DOHH2 (cell line): ENCODE data around the gene HINT3.

Source experiments
- EZH2phosphoT487 ChIP-seq: fragments of 200-600 bp; sonication (generic); IDR thresholded peaks from 2 replicates; pipeline ENCODE4 v1.6.1; 2017; ENCODE audit warnings: borderline replicate concordance, mild to moderate bottlenecking, antibody characterized with exemption, low read length, moderate library complexity, mixed read lengths
- TF ChIP-seq, protein P1 (sequence below): fragments of 200-600 bp; sonication (generic); IDR thresholded peaks from one replicate; pipeline ENCODE4 v1.5.1; 2014; ENCODE audit warnings: antibody characterized with exemption, mild to moderate bottlenecking, low read depth, low read length; ENCODE audit not compliant: poor library complexity, severe bottlenecking

DNA sequence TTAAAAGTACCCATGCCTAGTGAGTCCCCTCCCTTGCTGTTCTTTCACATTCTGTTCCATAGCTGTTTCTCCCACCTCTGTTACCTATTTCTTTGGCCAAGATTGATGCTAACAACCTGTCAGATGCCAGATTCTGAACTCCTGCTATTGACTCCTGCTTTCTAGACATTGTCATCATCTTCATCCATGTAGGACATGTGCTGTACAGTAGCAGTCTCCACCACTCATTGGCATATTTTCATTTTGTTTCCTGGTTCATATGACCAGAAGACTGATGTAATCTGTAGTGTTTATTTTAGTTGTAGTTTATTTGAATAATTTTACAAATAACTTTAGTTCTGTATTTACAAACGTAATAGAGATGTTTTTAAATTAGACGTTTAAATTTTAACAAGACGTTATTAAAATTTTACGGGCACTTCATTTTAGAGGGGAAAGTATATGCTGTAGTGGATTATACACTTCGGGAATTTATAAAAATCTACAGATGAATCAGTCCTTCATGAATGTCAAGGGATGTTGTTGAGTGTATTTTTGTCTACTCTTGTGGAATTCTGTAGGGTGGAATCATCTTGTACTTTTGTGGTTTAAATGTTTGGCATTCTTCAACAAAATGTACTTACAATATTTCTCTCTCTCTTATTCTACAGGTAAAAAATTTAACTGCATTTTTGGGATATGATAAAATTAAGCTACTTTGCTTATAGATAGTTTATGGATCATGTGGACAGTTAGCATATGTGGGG is 63.9 kb downstream of the HINT3 start:
- TF ChIP-seq, protein P1, sequence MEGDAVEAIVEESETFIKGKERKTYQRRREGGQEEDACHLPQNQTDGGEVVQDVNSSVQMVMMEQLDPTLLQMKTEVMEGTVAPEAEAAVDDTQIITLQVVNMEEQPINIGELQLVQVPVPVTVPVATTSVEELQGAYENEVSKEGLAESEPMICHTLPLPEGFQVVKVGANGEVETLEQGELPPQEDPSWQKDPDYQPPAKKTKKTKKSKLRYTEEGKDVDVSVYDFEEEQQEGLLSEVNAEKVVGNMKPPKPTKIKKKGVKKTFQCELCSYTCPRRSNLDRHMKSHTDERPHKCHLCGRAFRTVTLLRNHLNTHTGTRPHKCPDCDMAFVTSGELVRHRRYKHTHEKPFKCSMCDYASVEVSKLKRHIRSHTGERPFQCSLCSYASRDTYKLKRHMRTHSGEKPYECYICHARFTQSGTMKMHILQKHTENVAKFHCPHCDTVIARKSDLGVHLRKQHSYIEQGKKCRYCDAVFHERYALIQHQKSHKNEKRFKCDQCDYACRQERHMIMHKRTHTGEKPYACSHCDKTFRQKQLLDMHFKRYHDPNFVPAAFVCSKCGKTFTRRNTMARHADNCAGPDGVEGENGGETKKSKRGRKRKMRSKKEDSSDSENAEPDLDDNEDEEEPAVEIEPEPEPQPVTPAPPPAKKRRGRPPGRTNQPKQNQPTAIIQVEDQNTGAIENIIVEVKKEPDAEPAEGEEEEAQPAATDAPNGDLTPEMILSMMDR: no peak
- TF ChIP-seq EZH2phosphoT487: no peak
